GM19397 (cell line): ENCODE measurements around the gene NR6A1.

Source experiments
- ATAC-seq: cut with Tn5 transposase; IDR thresholded peaks from one replicate; pipeline ENCODE4 v1.9.1; 2021; ENCODE audit warnings: mild to moderate bottlenecking, moderate library complexity; ENCODE audit not compliant: unreplicated experiment

Gene NR6A1

DNA sequence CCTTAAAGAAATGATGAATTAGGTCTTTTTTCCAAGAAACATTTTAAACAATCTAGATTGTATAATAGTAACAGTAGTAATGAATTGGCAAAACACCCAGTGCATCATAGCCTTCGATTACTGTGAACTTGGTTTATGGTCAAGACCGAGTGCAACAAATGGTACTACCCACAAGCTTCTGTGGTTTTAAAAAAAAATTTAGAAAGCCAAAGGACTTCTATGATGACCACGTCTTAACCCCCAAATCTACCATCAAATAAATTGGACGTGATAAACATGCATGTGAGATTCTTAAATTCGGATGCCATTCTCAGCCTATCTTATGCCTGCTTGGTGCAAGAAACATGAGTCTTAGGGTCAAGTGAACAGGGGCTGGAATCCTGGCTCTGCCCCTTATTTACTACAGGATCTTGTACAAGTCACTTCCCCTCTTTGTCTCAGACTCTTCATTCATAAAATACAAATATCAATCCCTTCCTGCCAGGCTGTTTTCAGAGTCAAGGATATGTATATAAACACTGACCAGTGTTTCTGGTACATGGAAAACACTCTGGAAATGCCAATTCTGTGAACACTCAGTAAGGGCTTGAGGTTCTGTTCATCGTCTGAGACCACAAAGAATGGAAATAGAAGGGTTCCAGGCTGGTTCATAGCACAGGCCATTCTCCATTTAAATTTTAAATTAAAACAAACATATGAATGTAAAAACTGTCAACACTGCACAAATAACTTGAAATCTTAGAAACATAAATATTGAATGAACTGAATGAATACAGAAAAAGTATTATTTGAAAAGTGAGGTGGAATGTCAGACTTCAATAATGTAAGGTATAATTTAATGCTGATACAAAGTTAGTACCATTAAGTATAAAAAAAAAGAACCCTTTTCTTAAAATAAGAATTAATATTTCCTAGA lies 107.8 kb downstream of the NR6A1 start:
- no peak for ATAC-seq

- no peak for ATAC-seq
Measured at GRCh38 chr9:124662561-124662960, 108.5 kb downstream of the NR6A1 start.

GRCh38 chr9:124661271-124661670 lies 109.8 kb downstream of the NR6A1 start:
- ATAC-seq = no peak

GRCh38 chr9:124660341-124660801 lies 110.7 kb downstream of the NR6A1 start:
- no peak for ATAC-seq

DNA sequence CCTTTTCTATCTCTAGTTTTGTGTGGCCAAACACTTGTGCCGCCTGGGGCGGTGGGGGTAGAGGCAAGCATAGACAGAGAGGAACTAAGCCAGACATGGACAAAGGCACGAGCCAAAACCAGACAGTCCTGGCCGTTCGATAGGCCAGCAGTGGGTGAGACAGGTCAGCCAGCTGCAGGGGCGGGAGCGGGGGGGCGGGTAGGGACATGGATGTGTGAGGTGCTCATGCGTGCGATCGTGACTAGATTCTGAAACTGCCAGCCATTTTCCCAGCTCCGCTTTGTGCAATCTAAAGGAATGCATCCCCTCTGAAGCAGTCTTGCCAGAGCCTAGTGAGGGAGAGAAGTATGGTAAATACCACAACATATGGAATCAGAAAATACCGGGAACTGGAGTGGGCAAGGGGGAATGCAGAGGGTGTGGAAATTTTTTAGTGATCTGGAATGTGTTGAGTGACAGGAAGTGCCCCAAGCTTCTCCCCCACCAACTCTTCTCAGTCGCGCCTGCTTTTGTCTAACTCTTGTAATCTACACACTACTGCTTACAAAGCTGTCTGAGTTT lies 111.9 kb downstream of the NR6A1 start:
- peak; percentile 52 for ATAC-seq

DNA sequence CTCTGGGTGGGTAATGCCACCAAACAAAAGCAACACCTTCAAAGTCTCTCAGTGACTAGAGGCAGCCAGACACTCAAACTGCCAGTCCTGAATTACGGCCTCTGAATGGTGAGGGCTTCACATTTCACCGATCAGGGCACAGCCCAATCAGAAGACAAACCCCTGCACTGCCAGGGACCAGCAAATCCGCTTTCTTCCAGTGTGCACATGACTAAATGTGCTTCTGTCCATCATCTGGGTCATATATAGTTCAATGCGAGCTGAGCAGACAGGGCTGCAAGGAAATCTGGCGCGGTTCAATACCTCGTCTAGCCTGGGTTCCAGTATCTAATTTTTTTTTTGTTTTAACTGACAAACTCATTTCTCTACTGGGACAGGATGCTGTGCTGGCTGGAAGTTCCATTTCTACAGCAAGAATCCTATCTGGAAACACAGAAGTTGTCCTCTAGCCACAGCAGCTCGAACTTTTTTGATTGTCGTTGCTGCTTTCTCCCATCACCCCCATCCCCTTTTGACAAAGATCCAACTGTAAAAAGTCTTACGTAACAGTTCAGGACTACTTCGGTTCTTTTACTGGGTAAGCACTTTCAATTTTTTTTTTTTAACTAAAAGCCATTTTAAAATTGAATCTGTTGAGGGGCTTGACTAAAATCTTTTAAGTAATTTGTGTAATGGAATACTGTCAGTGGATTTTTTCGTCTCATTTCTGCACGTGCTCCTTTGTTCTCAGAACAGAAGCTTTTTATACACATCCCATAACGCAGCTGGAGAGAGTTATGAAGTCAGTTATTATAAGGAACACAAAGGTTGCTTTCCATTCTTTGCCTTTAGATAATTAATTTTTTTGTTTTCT lies 112.7 kb downstream of the NR6A1 start:
- ATAC-seq = peak; percentile 91

- ATAC-seq = no peak
Measured at GRCh38 chr9:124657516-124657915, 113.6 kb downstream of the NR6A1 start.

- no peak for ATAC-seq
Measured at GRCh38 chr9:124654431-124654830, 116.7 kb downstream of the NR6A1 start.

DNA sequence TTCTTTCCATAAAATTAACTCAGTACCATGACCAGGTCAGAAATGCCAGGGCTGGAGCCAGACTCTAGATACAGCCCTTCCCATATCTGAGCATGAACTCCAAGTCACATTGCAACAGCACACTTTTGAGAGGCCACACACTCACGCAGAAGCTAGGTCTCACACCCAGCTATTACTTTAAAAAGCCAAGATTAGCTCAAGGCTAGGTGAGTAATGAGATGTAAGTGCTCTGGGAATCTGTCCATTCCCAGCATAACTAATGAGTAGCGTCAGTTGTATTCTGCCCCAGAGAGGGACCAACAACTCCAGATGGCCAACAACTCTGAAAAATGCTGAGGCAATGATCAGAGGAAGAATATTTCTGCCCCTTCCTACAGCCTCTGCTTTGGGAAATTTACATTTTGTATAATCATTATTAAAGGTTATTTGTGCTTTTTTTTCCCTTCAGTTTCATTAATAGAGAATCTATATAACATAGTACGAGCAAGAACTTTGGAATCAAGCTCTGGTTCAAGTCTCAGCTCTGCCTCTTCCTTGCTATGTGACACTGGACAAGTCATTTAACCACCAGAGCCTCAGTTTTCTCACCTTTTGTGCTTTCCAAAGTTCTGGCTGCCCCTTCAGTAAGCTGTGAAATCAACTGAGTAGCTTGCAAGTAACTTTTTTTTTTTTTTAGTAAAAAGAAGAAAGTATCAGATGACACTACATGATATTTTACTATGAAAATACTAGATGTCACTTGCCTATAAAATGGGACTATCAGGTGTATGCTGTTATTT lies 118.3 kb downstream of the NR6A1 start:
- ATAC-seq = no peak

DNA sequence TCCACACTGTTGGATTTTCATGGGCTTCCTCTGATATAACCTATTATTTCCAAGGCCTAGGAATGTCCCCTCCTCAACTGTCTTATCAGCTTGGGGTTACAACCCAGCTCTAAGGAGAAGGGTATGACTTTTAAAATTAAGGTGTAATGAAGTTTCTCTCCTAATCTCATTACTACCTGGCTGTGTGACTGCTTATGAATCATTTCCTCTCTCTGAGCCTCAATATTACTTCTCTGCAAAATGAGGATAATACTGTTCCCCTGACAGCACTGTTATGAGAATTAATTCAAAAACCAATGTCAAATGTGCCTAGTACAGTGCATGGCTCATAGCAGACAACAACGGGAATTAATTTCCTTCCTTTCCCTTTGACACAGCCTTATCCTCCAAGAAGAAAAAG lies 118.9 kb downstream of the NR6A1 start:
- ATAC-seq = no peak

- no peak for ATAC-seq
Measured at GRCh38 chr9:124645274-124645673, 125.8 kb downstream of the NR6A1 start.

DNA sequence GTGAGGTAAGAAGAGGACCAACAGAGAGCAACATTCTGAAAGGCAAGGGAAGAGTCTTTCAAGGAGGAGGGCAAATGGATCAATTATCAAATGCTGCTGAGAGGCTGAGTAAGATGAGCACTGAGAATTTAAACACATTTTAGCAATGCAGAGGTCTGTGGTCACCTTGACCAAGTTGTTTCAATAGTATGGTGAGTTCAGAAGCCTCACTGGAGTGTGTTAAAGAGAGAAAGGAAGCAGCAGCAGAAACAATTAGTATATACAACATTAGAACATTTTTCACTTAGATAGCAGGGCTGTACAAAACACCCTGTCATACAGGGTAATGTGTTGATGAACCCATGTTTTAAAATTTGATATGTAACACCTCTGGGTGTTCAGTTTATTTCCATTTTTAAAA lies 131.5 kb downstream of the NR6A1 start:
- ATAC-seq = no peak

- ATAC-seq = no peak
Measured at GRCh38 chr9:124635285-124635684, 135.8 kb downstream of the NR6A1 start.

- no peak for ATAC-seq
Measured at GRCh38 chr9:124632077-124632621, 139.0 kb downstream of the NR6A1 start.

- ATAC-seq = no peak
Measured at GRCh38 chr9:124631326-124631725, 139.8 kb downstream of the NR6A1 start.

GRCh38 chr9:124629600-124629999 lies 141.5 kb downstream of the NR6A1 start:
- no peak for ATAC-seq

GRCh38 chr9:124628741-124629140 lies 142.4 kb downstream of the NR6A1 start:
- no peak for ATAC-seq

DNA sequence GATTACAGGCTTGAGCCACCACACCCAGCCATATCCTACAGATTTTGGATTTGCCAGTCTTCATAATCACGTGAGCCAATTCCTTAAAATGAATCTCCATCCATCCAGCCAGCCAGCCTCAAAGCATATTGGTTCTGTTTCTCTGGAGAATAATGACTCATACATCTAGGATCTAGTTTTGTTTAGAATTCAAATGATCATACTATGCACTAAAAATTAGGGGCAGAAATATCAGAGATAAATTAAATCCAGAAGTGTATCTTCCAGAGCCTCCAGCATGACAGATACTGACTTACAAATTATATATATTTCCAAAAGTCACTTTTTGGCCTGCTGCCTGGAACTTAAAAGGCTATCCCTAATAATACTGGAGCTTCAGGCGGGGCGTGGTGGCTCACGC lies 144.8 kb downstream of the NR6A1 start:
- ATAC-seq = no peak

DNA sequence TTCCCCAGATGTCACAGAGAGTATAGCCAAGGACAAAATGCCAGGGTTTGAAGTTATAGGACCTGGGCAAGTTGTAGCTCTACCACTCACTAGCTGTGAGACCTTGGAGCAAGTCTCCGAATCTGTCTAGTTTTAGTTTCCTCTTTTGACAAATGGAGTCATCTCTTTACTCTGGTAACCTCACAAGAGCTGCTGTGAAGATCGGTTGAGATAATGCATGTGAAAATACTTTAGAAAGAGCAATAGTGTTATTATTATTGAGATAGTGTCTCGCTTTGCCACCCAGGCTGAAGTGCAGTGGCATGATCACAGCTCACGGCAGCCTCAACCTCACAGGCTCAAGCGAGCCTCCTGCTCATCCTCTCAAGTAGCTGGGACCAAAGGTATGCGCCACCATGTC lies 146.0 kb downstream of the NR6A1 start:
- no peak for ATAC-seq

GRCh38 chr9:124624735-124624992 lies 146.4 kb downstream of the NR6A1 start:
- no peak for ATAC-seq
